ENCODE data around the gene DIS3L2.

GRCh38 chr2:232340171-232340935 is 378.8 kb downstream of the DIS3L2 start:
- no peak for TF ChIP-seq CTCF (IDR thresholded peaks at IDR 0.05; ENCODE audit: low read depth, low read length)
- no peak for TF ChIP-seq EZH2phosphoT487 (IDR thresholded peaks at IDR 0.05; ENCODE audit: low read depth)

Measured in OCI-LY3 (cell line).